Activated CD8-positive, alpha-beta memory T cell treated with anti-CD3 and anti-CD28 coated beads, Interleukin-2, amount 50 U/mL, for 1 hour (primary cell): ENCODE data around the gene DQX1.
A peak's percentile ranks its signal among the peaks of the same experiment; 100 is the strongest.
"Not testable (repeated sequence)": the region's sequence is repeated elsewhere in the genome, so short reads cannot be mapped to it uniquely, and the experiment has no call there.

Experiments
- DNase-seq: peaks from one replicate; pipeline ENCODE4 v3.0.0-alpha.2; 2020; ENCODE audit errors: extremely low read depth

Gene DQX1

DNA sequence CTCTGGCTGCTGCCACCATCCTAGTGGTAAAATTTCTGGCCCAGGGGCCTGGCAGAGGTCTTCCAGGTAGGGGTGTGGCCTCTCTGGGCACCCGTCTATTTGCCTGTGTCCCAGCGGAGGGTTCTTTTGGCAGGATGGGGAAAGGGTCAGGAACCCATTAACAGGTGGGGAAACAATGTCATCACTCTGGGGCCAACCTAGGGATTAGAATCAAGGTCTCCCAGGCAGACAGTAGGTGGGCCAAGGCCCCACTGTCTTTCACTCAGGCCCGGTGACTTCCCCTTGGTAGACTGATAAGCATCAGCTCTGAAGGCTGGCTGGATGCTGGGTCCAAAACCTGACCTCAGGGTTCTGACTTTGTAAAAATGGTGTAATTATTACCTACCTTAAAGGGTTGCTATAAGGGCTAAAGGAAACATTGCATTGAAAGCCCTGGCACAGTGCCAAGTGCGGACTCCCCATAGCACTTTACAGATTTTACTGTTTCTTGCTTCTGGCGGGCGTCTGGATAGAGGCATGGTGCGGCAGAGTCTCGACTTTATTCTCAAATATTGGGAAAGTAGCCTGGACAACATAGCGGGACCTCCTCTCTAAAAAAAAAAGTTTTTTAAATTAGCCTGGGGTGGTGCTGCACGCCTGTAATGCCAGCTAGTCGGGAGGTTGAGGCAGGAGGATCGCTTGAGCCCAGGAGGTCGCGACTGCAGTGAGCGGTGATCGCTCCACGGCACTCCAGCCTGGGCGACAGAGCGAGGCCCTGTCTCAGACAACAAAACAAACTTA is 28.8 kb downstream of the DQX1 start:
- no peak for DNase-seq

DNA sequence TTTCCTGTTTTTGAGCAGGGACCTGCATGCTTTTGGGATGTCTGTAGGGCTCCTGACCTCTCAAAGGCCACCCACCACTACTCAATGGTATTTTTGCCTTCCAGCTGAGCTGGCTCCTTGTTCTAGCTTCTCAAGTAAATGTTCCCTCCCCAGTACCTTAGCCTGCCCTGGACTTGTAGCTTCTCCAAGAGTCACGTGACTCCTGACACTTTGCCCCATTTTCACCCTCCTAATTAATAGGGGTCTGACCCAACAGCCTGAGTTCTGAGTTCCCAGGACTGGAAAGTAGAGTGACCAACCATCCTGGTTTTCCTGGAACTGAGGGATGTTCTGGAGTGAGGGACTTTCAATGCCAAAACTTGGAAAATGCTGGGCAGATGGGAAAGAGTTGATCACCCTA is 30.6 kb downstream of the DQX1 start:
- no peak for DNase-seq

DNA sequence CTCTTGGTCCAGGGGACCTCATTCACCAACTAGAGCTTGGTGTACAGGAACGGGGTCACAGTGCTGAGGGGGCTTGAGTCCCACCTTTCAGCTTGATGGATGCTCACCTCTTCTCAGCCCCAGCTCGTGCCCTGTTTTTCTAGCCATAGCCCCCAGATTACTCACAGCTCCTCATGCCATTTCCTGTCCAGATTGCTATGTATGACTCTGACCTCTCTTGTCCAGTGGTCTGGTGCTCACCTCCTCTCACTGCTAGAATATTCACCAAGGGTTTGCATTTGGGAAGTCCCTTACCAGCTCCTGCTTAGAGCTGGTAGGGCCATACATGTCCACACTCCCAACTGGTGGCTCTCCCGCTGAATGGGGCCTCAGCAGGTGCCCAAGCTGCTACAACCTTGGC is 32.5 kb downstream of the DQX1 start:
- DNase-seq, result no peak

DNA sequence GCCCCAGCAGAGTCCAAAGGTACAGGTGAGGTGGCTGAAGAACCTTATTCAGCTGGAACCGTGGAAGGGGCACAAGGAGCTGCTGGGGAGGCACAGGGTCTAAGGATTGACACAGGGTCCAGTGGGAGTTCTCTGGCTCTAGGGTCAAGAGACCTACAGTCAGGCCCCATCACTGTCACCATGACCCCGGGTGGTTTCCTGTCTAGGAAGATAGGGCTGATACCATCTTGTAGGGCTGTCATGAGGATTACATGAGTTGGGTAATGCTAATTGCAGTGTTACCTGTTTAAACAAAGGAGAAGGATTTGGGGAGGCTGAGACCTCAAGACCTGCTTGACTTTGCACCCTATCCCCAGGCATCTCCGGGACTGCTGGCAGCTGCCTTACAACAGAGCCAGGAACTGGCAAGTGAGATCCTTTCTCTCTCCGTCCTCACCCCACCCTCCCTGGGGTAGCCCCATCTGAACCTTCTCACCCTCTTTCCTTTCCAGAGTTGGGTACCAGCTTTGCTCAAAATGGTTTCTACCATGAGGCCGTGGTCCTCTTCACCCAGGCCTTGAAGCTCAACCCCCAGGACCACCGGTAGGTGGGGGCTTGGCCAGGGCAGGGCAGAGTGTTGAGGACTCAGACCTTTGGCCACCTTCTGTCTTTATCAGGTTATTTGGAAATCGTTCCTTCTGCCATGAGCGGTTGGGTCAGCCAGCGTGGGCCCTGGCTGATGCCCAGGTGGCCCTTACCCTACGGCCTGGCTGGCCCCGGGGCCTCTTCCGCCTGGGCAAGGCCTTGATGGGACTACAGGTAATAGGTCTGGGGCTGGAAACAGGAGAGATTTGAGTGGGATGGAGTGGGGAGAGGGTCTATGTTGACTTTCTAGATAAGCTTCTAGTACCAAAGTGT is 34.1 kb downstream of the DQX1 start:
- no peak for DNase-seq

DNA sequence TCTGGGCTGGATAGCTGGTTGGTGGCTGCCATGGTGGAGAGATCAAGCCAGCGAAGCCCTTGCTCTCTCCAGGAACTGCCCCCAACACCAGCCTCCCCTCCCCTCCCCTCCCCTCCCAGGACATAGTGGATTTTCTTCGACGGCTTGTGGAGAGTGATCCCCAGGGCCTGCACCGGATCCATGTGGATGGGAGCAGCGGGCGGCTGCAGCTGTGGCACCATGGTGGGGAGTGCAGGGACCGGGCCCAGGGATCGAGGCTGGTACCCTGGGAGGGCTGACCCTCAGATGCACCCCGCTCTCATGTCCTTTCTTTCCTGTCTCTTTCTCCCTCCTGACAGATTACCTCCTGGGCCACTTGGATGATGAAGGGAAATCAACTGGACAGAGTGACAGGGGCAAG is 36.1 kb downstream of the DQX1 start:
- no peak for DNase-seq

DNA sequence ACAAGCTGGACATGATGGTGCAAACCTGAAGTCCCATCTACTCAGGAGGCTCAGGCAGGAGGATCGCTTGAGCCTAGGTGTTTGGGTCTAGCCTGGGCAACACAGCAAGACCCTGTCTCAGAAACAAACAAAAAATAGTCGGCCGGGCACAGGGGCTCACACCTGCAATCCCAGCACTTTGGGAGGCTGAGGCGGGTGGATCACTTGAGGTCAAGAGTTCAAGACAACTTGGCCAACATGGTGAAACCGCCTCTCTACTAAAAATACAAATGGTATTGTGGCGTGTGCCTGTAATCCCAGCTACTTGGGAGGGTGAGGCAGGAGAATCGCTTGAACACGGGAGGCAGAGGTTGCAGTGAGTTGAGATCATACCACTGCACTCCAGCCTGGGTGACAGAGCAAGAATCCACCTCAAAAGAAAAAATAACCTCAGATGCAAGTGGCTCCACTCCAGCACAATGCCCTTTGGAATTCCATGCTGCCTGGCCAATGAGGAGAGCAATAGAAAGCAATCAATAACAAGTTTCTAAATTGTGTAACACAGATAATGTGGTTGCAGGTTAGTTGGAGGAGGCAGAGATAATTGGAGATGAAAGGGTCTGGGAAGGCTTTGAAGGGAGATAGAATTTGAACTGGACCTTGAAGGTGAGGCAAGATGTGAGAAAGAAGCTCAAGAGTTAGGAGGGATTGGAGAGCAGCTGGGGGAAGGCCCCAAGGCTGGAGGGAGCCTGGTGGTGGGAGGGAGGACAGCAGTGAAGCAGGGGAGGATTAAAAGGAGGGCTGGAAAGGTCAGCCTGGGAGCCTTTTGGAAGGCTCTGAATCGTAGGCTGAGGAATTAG is 37.2 kb downstream of the DQX1 start:
- no peak for DNase-seq

DNA sequence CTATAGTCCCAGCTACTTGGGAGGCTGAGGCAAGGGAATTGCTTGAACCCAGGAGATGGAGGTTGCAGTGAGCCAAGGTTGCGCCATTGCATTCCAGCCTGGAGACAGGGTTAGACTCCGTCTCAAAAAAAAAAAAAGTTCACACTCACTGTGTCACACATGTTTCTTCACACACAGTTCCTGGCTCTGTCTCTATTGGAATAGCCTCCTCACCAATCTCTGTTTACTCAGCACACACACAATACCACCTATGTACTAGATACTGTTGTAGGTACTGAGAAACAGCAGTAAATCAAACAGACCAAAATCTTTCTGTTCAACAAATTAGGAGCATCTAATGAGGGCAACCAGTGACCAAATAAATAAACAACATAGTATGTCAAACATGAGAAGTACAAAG is 39.9 kb downstream of the DQX1 start:
- DNase-seq, result no peak

DNA sequence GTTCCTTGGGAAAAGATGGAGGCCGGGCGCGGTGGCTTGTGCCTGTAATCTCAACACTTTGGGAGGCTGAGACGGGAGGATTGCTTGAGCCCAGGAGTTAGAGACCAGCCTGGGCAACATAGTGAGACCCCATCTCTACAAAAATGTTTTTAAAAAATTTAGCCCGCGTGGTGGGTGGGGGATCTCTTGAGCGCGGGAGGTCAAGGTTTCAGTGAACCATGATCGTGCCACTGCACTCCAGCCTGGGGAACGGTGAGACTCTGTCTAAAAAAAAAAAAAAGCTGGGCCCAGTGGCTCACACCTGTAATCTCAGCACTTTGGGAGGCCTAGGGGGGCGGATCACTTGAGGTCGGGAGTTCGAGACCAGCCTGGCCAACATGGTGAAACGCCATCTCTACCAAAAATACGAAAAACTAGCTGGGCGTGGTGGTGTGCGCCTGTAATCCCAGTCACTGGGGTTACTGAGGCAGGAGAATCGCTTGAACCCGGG is 42.3 kb downstream of the DQX1 start:
- not testable (repeated sequence) for DNase-seq

DNA sequence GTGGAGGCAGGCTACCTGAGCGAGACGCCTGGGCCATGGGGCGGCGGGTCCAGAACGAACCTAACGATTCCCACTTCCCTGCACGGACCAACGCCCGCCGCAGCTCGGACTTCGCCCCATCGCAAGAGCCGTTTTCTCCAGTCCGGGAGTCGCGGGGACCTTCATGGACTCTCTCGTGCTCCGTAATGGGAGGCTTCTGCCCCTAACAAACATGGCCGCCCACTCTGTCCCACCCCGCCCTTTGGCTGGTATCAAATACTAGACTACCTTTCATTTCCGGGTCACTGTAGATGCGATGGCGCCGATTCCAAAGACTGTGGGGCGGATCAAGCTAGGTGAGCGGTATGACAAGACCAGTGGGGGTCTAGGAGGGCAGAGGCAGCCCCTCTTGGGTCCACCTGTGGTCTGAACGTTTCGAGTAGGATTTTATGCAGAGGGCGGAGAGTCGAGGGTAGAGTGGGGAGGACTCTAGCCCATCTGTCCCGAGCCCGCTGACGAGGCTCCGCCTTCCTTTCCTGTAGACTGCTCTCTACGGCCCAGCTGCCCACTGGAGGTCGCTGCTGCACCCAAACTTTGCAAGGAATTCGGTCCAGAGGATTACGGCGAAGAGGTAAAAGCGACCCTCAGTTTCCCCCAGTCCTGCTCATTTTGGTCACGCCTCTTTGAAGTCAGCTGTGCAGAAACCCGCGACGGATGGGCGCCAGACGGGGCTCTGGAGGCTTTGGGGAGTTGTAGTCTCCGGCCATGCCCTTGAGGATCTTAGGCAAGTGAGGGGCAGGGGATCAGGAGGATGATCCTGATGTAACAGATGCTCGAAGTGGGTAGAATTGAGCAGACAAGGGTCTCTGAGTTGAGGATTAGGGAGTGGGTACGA is 43.0 kb downstream of the DQX1 start, which contains the start of the genes CCDC142 and TTC31:
Gene CCDC142, minus strand, starts transcription at position 198 of the 874 bp plus-strand sequence. Its CDS starts 161 bp downstream, at position 37.
Gene TTC31, plus strand, starts transcription at position 281 of the 874 bp plus-strand sequence. Its CDS starts 15 bp downstream, at position 296.
- DNase-seq, result peak; percentile 90

DNA sequence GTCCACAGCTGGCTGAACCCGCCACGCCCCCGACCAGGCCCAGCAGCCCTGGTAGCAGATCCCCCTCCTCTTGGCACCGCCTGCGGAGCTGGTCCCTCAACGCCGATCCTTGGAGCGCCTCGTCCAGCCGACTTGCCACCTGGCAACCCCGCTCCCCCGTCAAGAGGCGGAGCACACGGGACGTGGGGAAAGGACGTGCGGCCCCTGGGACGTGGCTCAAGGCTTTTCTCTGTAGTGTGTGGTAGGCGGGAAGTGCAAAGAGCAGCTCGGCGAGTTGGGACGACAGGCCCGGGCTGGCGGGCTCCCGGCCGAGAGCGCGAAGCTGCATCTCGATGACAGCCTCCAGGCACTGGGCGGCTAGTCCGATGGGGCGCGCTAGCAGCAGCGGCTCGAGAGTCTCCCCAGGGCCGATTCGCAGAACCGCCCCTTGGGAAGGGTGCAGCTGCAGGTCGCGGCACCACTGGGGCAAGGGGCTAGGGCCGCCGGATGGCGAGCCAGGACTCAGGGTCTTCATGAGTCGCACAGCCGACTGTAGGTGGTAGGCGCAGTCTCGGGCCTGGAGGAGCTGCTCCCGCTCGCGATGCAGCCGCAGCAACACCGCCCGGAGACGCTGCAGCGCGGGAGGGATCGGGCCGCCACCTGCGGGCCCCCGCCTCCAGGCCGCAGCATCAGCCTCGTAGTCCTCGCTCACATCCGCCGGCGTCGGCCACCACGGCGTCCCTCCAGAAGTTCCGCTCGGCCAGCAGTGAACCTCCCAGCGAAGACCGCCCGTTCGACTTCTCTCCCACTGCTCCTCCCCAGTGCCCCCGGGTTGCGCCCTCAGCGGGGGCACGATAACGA is 43.9 kb downstream of the DQX1 start:
- DNase-seq, result no peak

DNA sequence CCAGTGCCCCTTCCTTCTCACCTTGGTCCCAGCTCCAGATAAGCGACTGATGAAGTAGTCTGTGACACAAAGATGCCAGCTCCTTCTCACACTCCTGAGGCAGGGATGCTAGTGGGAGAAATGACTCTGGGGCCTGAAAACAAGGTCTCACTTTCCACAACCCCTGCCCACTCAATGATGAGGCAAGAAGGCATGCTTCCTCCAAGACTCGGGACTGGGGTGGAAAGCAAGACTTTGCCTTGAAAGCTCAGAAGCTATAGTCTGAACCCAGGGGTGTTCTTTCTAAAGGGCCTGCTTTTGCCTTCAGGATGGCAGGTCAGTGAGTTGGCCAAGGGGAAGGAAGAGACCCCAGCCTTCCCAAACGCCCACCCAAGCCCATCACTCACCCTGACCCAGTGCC is 44.6 kb downstream of the DQX1 start:
- DNase-seq, result no peak

DNA sequence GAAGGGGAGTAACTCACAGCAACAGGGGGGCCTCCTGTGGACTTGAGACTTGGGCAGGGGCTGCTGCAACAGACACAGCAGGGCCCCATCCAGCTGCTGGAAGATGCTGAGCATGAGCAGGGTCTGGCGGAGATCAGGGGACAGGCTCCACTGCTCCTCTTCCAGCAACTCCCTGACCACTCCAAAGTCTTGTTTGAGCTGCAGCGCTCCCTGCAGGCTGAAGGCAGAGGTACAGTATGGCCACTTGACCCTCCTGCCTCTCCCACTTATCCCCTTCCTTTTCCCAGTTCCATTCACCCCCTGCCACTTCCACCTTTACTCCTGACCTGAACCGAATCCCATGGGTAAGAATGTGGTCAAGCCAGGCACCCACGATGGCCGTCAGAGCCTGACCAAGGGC is 51.1 kb downstream of the DQX1 start:
- DNase-seq, result no peak

DNA sequence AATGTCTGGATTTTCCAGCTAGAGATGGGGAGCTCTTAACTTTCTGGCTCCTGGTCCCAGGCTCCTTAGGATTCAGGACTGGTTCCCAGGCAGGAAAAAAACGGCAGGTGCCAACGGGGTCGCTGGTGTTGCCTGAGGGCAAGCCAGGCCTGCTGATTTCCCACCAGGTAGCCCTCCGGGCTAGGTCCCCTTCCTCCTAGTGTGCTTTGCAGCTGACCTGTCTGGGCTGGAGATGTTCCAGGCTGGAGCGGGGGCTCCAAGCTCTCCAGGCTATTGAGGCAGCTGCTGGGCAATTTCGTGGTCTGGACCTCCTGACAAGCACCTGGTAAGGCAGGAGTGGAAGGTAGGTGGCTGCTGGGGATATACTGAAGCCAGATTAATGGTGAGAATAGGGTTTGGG is 51.5 kb downstream of the DQX1 start:
- DNase-seq, result no peak

DNA sequence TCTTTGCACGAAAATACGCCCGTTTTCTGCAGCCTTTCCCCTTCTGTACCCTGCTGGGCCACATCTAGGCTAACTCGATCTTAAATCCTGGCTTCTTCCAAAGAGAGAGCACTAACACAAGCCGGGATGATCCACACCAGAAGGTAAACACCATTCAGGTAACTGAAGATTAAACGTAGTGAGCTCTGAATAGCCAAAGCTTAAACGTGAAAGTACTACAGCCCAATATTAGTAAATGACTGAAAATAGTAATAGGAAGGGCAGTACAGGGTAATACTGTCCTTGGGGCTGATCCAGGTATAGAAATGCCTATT is 53.1 kb downstream of the DQX1 start:
- no peak for DNase-seq

DNA sequence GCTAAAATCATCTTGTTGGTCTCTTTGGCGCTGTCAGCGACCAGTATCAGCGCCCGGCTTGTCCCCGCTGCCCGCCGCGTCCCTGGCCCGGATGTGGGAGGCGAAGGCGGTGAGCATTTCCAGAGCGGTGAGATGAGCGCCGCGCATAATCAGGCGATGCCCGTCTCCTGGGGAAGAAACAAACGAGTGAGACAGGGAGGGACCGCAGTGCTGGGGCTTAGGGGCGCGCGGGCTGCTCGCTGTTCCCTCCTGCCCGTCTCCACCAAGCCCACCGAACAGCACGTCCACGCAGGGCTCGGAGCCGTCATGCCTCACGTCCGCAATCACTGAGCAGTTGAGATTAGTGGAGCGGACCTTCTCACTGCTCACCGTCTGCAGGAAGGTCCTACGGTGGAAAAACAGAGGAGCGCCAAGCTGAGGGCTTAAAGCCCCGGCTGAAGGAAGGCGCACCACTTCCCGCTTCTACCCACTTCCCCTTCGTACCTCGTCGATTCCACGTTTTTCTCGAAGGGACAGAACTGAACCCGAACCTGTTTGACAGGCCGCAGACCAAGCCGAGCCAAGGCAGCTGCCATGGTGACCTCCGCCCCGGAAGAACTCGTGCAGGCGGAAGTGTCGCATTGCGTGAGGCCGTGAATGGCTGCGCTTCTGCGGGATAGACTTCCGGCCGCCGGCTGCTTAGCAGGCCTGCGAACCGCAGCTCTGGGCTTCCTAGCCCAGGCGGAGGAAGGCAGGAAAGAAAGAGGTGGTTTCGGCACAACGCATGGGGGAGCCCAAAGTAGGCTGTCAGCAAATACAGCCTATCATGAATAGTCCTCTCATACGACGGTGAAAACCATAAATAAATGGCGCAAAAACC is 53.7 kb downstream of the DQX1 start, which contains the start of gene MRPL53:
Gene MRPL53, minus strand, starts transcription at position 595 of the 859 bp plus-strand sequence. Its CDS starts 20 bp downstream, at position 575.
- DNase-seq, result peak; percentile 97

DNA sequence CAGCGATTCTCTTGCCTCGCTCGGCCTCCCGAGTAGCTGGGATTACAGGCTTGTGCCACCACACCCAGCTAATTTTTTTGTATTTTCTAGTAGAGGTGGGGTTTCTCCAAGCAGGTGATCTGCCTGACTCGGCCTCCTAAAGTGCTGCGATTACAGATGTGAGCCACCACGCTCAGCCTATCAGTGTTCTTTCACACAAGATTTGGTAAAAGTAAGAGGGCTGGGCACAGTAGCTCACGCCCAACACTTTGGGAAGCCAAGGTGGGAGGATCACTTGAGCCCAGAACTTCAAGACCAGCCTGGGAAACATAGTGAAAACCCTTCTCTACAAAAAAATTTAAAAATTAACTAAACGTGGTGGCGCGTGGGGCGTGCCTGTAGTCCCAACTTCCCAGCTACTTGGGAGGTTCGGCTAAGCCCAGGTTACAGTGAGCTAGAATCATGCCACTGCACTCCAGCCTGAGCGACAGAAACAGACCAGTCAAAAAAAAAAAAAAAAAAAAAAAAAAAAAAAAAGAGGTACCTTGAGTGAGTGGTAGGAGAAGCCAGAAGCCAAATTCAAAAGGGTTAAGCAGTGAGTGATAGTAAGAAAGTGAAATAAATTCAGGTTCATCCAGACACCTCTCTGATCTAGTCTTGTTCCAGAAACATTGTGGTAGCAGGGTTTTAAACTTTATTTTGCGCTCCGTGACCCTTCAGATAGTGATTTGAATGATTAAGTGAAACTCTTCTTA is 54.5 kb downstream of the DQX1 start:
- DNase-seq, result no peak

DNA sequence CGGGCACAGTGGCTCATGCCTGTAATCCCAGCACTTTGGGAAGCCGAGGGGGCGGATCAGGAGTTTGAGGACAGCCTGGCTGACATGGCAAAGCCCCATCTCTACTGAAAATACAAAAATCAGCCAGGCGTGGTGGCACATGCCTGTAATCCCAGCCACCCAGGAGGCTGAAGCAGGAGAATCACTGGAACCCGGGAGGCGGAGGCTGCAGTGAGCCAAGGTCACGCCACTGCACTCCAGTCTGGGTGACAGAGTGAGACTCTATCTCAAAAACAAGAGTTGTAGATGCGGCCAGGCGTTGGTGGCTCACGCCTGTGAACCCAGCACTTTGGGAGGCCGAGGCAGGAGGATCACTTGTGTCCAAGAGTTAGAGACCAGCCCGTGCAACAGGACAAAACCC is 55.3 kb downstream of the DQX1 start:
- DNase-seq, result not testable (repeated sequence)
